Anterior cingulate cortex (tissue), 58 donors: ENCODE results near the gene PTMS.

Experiments
- DNase-seq, 58 donors: peaks; one replicate each; lab custom pipeline; 2025; lab: John Stamatoyannopoulos, UW

The PTMS gene

GRCh38 chr12:6751767-6752166, 14.4 kb upstream of the PTMS start:
- DNase-seq, result peak in 1 of 58 donors; percentile 7

- peak in 17 of 58 donors; percentile 8 to 67 (median 29) for DNase-seq
Observed at GRCh38 chr12:6752167-6752920, 13.8 kb upstream of the PTMS start.

- DNase-seq, result peak; percentile 67 to 99 (median 95)
Observed at GRCh38 chr12:6752921-6753771, 13.0 kb upstream of the PTMS start, which contains the start of gene MLF2. Gene MLF2 (minus strand): TSS chr12:6753141. CDS start chr12:6752334, 807 bp downstream.

- DNase-seq, result no peak
Observed at GRCh38 chr12:6753772-6754356, 12.3 kb upstream of the PTMS start.

GRCh38 chr12:6754411-6754810, 11.8 kb upstream of the PTMS start:
- no peak for DNase-seq

- no peak for DNase-seq
Observed at GRCh38 chr12:6757028-6757690, 9.0 kb upstream of the PTMS start.

GRCh38 chr12:6758506-6759095, 7.6 kb upstream of the PTMS start:
- DNase-seq, result no peak

- no peak for DNase-seq
Observed at GRCh38 chr12:6759741-6760140, 6.4 kb upstream of the PTMS start.

GRCh38 chr12:6763380-6763779, 2.8 kb upstream of the PTMS start:
- no peak for DNase-seq

GRCh38 chr12:6764011-6764828, 1.9 kb upstream of the PTMS start:
- DNase-seq, result peak; percentile 33 to 99 (median 90)

- no peak for DNase-seq
Observed at GRCh38 chr12:6765048-6765633, 1.0 kb upstream of the PTMS start.

GRCh38 chr12:6766651-6767349, 637 bp downstream of the PTMS start:
- DNase-seq, result peak in 49 of 58 donors; percentile 13 to 74 (median 50)

GRCh38 chr12:6767353-6768319, 1.5 kb downstream of the PTMS start:
- peak in 32 of 58 donors; percentile 15 to 75 (median 40) for DNase-seq

- DNase-seq, result no peak
Observed at GRCh38 chr12:6768437-6768914, 2.3 kb downstream of the PTMS start.

- peak in 9 of 58 donors; percentile 5 to 29 (median 18) for DNase-seq
Observed at GRCh38 chr12:6768990-6769389, 2.8 kb downstream of the PTMS start.

GRCh38 chr12:6769666-6770065, 3.5 kb downstream of the PTMS start:
- DNase-seq, result no peak

GRCh38 chr12:6770094-6770493, 3.9 kb downstream of the PTMS start:
- DNase-seq, result no peak
